ENCODE measurements around the gene CSRP2.

The CSRP2 gene

GRCh38 chr12:76863005-76863670 lies 15.7 kb downstream of the CSRP2 start:
- peak; percentile 65 for DNase-seq (ENCODE audit: low read depth)

DNA sequence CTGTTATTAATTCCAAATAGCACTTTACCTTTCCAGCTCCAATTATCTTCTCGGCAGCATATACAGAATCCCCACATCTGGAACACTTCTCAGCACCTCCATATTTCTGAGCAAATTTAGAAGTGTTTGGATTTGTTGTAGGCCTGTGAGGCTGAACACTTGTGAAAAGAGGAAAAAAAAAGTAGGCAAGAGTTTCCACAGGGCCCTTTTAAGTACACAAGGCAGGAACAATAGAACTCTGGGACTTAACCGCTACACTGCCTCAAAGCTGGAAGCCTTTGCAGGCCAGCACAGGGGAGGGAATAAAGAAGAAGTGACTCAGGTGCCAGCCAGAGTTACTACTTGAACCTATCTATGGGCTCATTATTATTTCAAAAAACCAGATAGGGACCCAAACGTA lies 18.6 kb downstream of the CSRP2 start:
- no peak for DNase-seq (ENCODE audit: low read depth)

- DNase-seq (ENCODE audit: low read depth), result no peak
Measured at GRCh38 chr12:76859611-76860010, 19.2 kb downstream of the CSRP2 start.

DNA sequence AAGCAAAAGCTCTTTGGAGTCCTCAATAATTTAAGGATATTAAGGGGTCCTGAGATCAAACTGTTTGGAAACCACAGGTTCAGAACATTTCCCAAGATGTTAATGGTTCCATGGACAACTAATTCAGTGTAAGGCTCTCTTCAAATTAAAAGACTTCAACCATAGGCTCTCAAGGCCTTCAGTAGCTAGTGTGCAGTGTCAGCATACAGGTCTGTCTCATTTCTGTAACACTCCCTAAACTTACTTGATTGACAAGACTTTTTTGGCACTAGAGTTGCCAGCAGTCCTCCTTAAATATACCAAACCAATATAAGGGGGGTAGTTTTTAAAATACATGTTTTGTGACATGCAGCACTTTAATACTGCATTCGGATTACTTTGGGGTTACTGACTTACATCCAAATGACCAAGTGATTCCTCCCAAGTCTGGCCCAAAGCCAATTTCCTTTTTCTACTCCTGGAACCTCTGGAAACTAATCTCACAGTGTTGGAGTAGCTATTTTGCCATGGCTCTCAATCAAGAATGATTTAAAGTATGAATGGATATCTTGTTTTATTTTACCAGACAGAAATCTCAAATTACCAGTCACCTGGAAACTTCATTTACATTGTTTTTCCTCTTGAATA lies 22.7 kb downstream of the CSRP2 start:
- DNase-seq (ENCODE audit: low read depth), result no peak

- no peak for DNase-seq (ENCODE audit: low read depth)
Measured at GRCh38 chr12:76855271-76855670, 23.5 kb downstream of the CSRP2 start.

DNA sequence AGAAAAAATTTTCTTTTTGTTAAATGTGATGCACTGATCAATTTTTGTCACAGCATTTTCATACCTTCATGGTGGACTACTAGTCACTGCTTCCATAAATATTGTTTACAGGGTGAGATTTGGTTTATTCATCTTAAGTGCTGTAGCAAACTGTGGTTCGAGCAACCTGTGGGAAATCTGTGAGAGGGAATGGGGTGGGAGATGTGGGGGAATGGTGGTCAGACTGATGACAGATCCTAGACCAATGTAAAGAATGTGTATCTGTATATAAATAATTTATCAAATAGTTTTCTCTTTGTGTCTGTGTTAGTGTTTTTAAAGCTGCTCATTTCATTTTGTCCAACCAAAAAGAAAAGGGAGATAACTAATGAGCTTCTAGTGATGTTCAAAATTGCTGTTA lies 26.7 kb downstream of the CSRP2 start:
- DNase-seq (ENCODE audit: low read depth), result no peak

DNA sequence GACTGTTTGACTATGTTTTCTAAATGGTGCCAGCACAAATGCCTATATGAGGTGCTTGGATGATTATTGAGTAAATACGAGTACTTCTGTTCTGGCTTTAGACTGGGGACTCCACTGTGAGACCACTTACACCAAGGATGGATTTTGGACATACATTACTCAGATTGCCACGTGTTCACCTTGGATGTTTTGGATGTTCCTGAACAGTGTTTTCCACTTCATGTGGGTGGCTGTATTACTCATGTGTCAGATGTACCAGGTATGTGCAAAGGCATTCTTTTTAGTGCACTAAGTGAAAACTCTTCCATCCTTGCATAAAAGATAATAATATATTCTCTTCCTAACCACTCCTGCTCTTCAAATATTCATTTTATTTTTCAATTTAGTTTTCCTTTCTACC lies 30.7 kb downstream of the CSRP2 start:
- DNase-seq (ENCODE audit: low read depth), result no peak

DNA sequence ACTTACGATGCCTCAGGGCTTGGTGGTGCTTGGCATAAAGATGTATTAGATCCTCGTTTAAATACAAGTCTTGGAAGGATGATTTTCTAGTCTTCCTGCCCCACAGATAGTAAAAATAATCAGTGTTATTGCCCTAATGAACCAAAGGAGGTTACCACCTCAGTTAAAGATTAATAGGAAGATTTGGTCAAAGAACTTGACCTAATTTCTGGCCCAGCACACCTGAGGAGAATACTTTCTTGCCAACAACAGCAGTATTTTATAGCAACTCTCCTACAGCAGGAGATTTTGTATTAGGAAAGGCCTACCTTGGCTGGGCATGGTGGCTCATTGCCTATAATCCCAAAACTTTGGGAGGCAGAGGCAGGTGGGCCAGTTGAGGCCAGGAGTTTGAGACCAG lies 31.6 kb downstream of the CSRP2 start:
- no peak for DNase-seq (ENCODE audit: low read depth)

DNA sequence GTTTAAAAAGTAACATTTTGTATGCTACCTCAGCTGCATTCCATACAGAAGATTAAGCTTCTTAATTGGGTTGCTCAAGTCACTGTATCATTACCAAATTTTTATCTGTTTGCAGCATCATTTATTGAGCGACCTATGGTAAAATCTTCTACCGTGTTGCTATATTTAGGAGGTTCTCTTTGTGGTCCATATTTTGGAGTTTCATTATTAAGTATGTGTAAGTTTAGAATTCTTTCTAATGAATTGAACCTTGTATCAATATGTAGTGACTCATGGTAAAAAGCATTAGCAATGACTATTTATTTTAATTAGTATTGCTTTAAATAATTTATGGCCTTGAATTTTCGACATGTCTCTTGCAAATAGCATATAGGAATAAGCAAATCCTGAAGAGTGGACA lies 42.2 kb downstream of the CSRP2 start:
- DNase-seq (ENCODE audit: low read depth), result no peak

GRCh38 chr12:76830436-76830835 lies 48.4 kb downstream of the CSRP2 start:
- no peak for DNase-seq (ENCODE audit: low read depth)

DNA sequence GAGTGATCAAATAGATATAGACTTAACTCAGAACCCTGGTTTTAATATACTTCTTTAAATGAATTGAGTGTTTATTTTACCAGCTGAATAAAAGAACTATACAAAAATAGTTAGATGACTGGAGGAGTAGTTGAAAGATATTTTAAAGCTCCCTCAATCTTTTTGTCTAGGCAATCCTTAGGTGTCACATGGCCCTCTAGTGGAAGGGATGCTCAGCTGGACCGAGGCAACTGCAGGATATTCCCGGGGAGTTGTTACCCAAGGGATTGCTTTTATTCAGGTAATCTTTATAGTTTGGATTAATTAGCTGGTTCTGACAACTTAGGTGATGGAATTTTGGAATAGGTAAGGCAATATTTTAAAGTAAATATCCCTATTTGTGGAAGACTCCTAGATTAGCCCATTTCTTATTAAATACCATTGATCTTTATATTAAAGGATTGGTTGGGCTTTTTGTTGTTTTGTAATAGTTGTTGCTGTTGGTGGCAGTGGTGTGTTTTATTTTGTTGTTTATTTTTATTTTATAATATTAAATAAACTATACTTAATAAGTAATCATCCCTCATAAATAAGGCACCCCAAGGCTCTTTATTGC lies 57.8 kb downstream of the CSRP2 start:
- DNase-seq (ENCODE audit: low read depth), result peak; percentile 6

GRCh38 chr12:76813972-76814371 lies 64.8 kb downstream of the CSRP2 start:
- DNase-seq (ENCODE audit: low read depth), result no peak

GRCh38 chr12:76813265-76813664 lies 65.6 kb downstream of the CSRP2 start:
- DNase-seq (ENCODE audit: low read depth), result no peak

DNA sequence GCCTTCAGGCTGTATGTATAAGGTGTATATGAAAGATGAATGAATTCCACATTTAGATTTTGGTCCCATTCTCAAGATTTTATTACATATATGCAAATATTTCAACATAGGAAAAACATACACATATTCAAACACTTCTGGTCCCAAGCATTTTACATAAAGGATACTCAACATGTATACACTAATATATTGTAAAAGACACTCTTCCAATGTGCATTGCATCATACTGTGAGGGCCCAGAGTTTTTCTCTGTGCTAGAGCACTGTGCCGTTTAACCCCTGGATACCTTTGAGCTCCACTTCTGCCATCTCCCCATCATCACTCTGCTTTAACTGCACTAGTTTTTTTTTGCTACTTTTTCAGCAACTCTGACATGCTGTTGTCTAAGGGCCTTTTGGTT lies 66.8 kb downstream of the CSRP2 start:
- no peak for DNase-seq (ENCODE audit: low read depth)

- DNase-seq (ENCODE audit: low read depth), result no peak
Measured at GRCh38 chr12:76810671-76811419, 68.0 kb downstream of the CSRP2 start.
